ENCODE measurements around the gene IL21R.
"Not testable (repeated sequence)": the region's sequence is repeated elsewhere in the genome, so short reads cannot be mapped to it uniquely, and the experiment has no call there.

IL21R gene

DNA sequence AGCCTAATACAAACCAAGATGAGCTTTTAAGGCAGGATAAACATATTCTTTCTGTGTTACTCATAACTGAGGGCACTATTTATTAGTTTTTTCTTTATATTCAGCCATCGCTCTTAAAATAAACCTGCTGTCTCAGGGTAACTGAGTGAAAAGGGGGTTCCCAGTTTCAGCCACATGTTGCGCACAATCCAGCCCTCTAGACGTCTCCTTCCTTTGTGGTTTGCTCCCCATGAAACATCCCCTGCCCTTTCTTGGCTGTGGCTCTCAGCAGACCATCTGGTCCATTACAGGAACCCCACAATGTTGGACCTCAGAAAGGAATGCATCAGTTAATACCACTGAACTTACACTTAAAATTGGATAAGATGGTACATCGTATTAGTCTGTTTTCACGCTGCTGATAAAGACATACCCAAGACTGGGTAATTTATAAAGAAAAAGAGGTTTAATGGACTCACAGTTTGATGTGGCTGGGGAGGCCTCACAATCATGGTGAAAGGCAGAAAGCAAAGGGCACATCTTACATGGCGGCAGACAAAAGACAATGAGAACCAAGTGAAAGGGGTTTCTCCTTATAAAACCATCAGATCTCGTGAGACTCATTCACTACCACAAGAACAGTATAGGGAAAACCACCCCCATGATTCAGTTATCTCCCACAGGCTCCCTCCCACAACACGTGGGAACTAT is 12.6 kb upstream of the IL21R start:
- TF ChIP-seq, protein P1, sequence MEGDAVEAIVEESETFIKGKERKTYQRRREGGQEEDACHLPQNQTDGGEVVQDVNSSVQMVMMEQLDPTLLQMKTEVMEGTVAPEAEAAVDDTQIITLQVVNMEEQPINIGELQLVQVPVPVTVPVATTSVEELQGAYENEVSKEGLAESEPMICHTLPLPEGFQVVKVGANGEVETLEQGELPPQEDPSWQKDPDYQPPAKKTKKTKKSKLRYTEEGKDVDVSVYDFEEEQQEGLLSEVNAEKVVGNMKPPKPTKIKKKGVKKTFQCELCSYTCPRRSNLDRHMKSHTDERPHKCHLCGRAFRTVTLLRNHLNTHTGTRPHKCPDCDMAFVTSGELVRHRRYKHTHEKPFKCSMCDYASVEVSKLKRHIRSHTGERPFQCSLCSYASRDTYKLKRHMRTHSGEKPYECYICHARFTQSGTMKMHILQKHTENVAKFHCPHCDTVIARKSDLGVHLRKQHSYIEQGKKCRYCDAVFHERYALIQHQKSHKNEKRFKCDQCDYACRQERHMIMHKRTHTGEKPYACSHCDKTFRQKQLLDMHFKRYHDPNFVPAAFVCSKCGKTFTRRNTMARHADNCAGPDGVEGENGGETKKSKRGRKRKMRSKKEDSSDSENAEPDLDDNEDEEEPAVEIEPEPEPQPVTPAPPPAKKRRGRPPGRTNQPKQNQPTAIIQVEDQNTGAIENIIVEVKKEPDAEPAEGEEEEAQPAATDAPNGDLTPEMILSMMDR (IDR thresholded peaks at IDR 0.05; ENCODE audit: low read depth, low read length), result no peak
- H3K4me3 ChIP-seq (replicated peaks in 1 of 2; ENCODE audit: low read depth in 2 of 2, low read length in 2 of 2), result no peak overlapping the region
- no peak for DNase-seq (ENCODE audit: low read depth in 2 of 2)

DNA sequence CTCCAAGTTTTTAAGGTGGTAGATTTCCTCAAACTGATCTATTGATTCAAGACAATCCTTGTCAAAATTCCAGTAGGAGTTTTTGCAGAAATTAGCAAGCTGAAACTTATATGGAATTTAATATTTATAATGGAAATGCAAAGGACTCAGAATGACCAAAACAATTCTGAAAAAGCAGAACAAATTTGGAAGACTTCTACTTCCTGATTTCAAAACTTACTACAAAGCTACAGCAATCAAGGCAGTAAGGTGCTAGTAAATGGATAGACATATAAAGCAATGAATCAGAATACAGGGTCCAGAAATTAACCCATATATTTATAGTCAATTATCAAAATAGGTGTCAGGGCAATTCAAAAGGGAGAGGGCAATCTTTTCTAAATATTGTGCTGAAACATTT is 11.8 kb upstream of the IL21R start:
- no peak for DNase-seq (ENCODE audit: low read depth in 2 of 2)
- TF ChIP-seq, protein P1 (IDR thresholded peaks at IDR 0.05; ENCODE audit: low read depth, low read length), result no peak
- no peak overlapping the region for H3K4me3 ChIP-seq (replicated peaks in 1 of 2; ENCODE audit: low read depth in 2 of 2, low read length in 2 of 2)

DNA sequence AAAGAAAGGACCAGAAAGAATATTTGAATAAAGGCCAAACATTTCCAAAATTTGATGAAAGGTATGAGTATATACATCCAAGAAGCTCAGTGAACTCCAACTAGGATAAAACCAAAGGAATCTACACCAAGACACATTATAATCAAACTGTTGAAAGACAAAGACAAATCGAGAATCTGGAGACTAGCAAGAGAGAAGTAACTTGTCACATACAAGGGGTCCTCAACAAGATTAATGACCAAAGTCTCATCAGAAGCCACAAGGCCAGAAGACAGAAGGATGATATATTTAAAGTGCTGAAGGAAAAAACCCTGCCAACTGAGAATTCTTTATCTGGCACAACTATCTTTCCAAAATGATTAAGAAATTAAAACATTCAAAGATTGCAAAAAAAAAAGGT is 9.3 kb upstream of the IL21R start:
- no peak overlapping the region for H3K4me3 ChIP-seq (replicated peaks in 1 of 2; ENCODE audit: low read depth in 2 of 2, low read length in 2 of 2)
- DNase-seq (ENCODE audit: low read depth in 2 of 2), result no peak
- TF ChIP-seq, protein P1 (IDR thresholded peaks at IDR 0.05; ENCODE audit: low read depth, low read length), result no peak

DNA sequence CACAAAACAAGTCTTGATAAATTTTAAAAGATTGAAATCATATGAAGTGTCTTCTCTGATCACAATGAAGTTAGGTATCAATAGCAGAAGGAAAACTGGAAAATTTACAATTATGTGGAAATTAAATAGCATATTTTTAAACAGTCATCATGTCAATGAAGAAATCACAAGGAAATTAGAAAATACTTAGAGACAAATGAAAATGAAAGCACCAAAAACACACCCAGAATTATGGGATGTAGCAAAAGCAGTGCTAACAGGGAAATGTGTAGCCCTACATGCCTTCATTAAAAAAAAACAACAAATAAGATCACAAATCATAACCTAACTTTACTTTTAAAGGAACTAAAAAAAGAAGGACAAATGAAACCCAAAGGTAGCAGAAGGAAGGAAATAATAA is 7.5 kb upstream of the IL21R start:
- TF ChIP-seq, protein P1 (IDR thresholded peaks at IDR 0.05; ENCODE audit: low read depth, low read length), result no peak
- DNase-seq (ENCODE audit: low read depth in 2 of 2), result no peak
- no peak overlapping the region for H3K4me3 ChIP-seq (replicated peaks in 1 of 2; ENCODE audit: low read depth in 2 of 2, low read length in 2 of 2)

DNA sequence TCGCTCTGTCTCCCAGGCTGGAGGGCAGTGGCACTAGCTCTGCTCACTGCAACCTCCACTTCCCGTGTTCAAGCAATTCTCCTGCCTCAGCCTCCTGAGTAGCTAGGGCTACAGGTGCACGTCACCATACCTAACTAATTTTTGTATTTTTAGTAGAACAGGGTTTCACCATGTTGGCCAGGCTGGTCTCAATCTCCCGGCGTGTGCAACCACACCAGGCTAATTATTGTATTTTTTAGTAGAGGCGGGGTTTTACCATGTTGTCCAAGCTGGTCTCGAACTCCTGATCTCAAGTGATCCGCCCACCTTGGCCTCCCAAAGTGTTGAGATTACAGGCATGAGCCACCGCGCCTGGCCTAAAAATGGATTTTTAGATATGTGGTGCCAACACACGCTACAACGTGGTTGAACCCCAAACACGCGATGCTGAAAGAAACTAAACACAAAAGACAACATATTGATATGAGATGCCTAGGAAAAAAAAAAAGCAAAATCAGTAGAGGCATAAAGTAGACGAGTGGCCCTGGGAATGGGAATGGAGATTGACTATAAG is 3.6 kb upstream of the IL21R start:
- H3K4me3 ChIP-seq (replicated peaks in 1 of 2; ENCODE audit: low read depth in 2 of 2, low read length in 2 of 2); DNase-seq (ENCODE audit: low read depth in 2 of 2): not testable (repeated sequence)

DNA sequence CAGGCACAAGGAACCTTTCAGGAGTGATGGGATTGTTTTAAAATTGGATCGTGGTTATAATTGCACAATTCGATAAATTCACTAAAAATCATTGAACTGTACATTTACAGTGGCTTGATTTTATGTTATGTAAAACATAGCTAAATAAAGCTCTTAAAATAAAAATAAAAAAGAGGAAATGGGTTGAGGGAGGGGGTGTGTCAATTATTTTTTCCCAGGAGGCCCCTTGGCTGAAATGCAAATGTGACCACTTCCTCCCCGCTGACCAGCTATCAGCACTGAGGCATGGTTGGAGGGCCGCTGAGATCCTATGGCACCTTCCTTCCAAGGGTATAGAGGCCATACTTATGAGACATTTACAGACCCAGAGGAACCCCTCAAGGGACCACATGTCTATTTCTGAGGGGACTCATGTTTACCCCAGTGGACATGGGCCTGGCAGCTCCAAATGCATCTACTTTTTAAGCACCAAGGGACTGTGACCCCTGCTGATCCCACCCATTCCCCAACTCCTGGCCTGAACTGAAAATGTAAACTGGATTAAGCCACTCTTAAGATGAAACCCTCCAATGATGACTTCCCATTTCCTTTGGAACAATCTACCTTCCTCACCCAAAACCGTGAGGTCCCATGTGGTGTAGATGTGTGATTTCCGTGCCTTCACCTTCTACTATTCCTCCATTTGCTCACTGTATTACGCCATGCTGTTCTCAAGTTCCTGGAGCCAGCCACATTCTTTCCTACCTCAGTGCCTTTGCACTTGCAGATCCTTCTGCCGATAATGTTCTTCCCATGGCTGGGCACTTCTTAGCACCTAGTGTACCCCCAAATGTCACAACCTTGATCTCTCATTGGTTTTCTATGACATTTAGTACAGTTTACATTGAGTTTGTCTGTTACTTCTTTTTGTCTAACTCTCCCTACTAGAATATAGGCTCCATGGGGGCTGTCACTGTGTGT is 2.8 kb upstream of the IL21R start:
- TF ChIP-seq, protein P1 (IDR thresholded peaks at IDR 0.05; ENCODE audit: low read depth, low read length), result no peak
- DNase-seq (ENCODE audit: low read depth in 2 of 2), result no peak
- no peak overlapping the region for H3K4me3 ChIP-seq (replicated peaks in 1 of 2; ENCODE audit: low read depth in 2 of 2, low read length in 2 of 2)

DNA sequence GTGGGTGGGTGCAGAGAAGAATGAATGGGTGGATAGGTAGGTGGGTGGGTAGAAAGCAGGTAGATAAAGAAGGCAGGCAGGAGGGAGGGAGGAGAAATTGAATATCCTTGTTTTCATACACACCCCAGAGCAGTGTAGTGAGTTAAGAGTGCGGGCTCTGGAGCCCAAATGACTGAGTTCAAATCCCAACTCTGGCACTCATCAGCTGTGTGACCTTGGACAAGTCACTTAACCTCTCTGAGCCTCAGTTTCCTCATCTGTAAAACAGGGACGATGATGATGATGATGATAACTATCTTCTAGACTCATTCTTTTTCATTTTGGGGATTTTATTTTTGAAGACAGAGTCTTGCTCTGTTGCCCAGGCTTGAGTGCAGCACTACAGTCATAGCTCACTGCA is 2.0 kb upstream of the IL21R start:
- no peak overlapping the region for H3K4me3 ChIP-seq (replicated peaks in 1 of 2; ENCODE audit: low read depth in 2 of 2, low read length in 2 of 2)
- TF ChIP-seq, protein P1 (IDR thresholded peaks at IDR 0.05; ENCODE audit: low read depth, low read length), result no peak
- DNase-seq (ENCODE audit: low read depth in 2 of 2), result no peak

All from cardiac fibroblast (primary cell).